Measurements from ENCODE around the gene ASB5.
"Not testable (repeated sequence)": the region's sequence is repeated elsewhere in the genome, so short reads cannot be mapped to it uniquely, and the experiment has no call there.

- TF ChIP-seq POLR2A, CTCF, POLR2AphosphoS5 (IDR thresholded peaks at IDR 0.05): not testable (repeated sequence)
Observed at GRCh38 chr4:176295907-176296306, 26.9 kb upstream of the ASB5 start.

Data from prostate gland (tissue), 2 donors.